ENCODE results near the gene CFAP45. TPM values are rescaled to one million over a fixed set of nuclear protein-coding genes. Genes with fewer than 3 reads are reported as not detected.

Gene CFAP45
- total and polyA plus RNA-seq, 2 of the 8 experiments (the other 6 are each of a cell fraction or from before 2014, with no cell fraction given) = 0.05 TPM; not detected in 1

DNA sequence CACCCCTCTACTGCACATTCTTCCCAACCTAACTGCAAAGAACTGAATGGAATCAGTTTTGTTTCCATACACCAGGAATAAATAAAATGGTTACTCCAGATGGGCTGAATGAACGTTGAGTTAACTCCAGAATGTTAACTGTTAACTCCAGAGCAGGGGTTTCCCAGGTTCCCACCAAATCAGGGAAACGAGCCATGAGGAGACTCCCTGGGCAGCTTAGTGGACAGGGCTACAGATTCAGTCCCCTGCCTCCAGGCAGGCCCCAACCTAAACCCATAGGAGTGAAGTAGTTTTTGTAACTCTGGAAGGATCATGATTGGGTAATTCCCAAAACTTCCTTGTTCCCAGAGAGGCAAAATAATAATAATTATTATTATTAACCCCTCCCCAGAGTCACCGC, 51.6 kb downstream of the CFAP45 start:
- CTCF ChIA-PET (ENCODE audit: partially characterized antibody) = interaction anchor here (0.6 to 8.0 kb wide), 10 partner anchors 8 to 159 kb away, joined by 3 to 107 read pairs (median 4); partner anchors contain the start of gene TAGLN2
- Histone ChIP-seq H3K23me2 (ENCODE audit: low read depth, low read length) (no peaks in the 10 kb centered on the region; the same call in 1 of the 2 replicates), H3K79me2 (ENCODE audit: control insufficient read depth in 1 of 2, insufficient read depth in 2 of 2, low read length in 2 of 2) (no peaks in the 10 kb centered on the region), H2BK12ac (ENCODE audit: low read depth, low read length) (no peak overlapping the region), H3K18ac (ENCODE audit: extremely low read depth, low read length) (no peak overlapping the region), H3K4me1 (replicated peaks in 1 of 4; ENCODE audit: control insufficient read depth in 3 of 4, insufficient read depth in 4 of 4, low read length in 3 of 4) (no peaks in the 10 kb centered on the region; a peak in 1 of 7 replicates), H3K56ac (replicated peaks; ENCODE audit: insufficient read length, low read depth, low read length) (no peak overlapping the region), H2BK5ac (ENCODE audit: low read depth, low read length) (no peak overlapping the region), H3K14ac (ENCODE audit: insufficient read length) (no peak overlapping the region), H3K9me3 (ENCODE audit: insufficient read depth in 2 of 2, low read depth in 1 of 2, low read length in 1 of 2) (no peaks in the 10 kb centered on the region), H3K9ac (replicated peaks in 1 of 4; ENCODE audit: extremely low read depth in 1 of 4, low read depth in 3 of 4, low read length in 3 of 4) (no peak overlapping the region), H4K91ac (replicated peaks; ENCODE audit: insufficient read length, low read length) (no peak overlapping the region), H3K4ac (replicated peaks; ENCODE audit: insufficient read length, low read depth, low read length) (no peak overlapping the region), H3K27ac (ENCODE audit: low read depth, low read length) (no peak overlapping the region), H3K4me2 (ENCODE audit: insufficient read depth in 1 of 2, low read depth in 2 of 2, low read length in 2 of 2) (no peak overlapping the region), H4K20me1 (replicated peaks in 1 of 2; ENCODE audit: control insufficient read depth in 1 of 2, insufficient read depth in 2 of 2, low read length in 2 of 2) (peaks cover 0 to 2% of the 10 kb centered on the region in 2 experiments), H2BK20ac (ENCODE audit: low read length) (no peak overlapping the region), H4K8ac (ENCODE audit: extremely low read depth, insufficient read depth, low read length) (no peak overlapping the region), H2AFZ (ENCODE audit: low read length) (no peak overlapping the region), H2AK5ac (ENCODE audit: low read depth, low read length) (no peak overlapping the region), H3K79me1 (ENCODE audit: low read depth, low read length) (no peaks in the 10 kb centered on the region), H4K5ac (ENCODE audit: insufficient read length, low read depth, low read length) (no peak overlapping the region), H3K4me3 (ENCODE audit: extremely low read depth in 1 of 4, insufficient read depth in 2 of 4, low read depth in 3 of 4, low read length in 4 of 4) (no peak overlapping the region), H2BK15ac (ENCODE audit: low read length) (no peak overlapping the region), H2BK120ac (replicated peaks; ENCODE audit: low read depth, low read length) (no peak overlapping the region), H3K23ac (ENCODE audit: insufficient read length) (no peak overlapping the region), H3K27me3 (replicated peaks in 1 of 4; ENCODE audit: control insufficient read depth in 3 of 4, extremely low read depth in 1 of 4, insufficient read depth in 3 of 4, low read length in 3 of 4) (peaks cover 0 to 2% (median under 1%) of the 10 kb centered on the region in 4 experiments; a peak in 1 of 7 replicates), H3K36me3 (ENCODE audit: control insufficient read depth in 2 of 4, insufficient read depth in 4 of 4, low read length in 3 of 4) (no peaks in the 10 kb centered on the region)
- FAIRE-seq (no peak), DNase-seq (ENCODE audit: low read depth in 1 of 2, low spot score in 2 of 2) (no peak)
- POLR2A ChIA-PET (ENCODE audit: partially characterized antibody) = no interaction called here
- 91% methylated on average over 3 of the region's 3 CpGs; no CpG with 5 or more reads in 1 of the 2 experiments for WGBS, 2 experiments (ENCODE audit: extremely low coverage in 1 of 2, insufficient coverage in 1 of 2, insufficient read length in 1 of 2, insufficient replicate concordance in 2 of 2, low coverage in 1 of 2, low lambda C conversion rate in 2 of 2, missing lambda C conversion rate in 1 of 2)
- TF ChIP-seq, protein P1, sequence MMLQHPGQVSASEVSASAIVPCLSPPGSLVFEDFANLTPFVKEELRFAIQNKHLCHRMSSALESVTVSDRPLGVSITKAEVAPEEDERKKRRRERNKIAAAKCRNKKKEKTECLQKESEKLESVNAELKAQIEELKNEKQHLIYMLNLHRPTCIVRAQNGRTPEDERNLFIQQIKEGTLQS (IDR thresholded peaks at IDR 0.05; ENCODE audit: insufficient read depth, low read depth, low read length) = no peak
- TF ChIP-seq BCL11A (IDR thresholded peaks at IDR 0.05; ENCODE audit: low read depth in 2 of 2, low read length in 2 of 2) (no peak), KDM5A (IDR thresholded peaks at IDR 0.05; ENCODE audit: low read length) (no peak), PHF8 (conservative IDR thresholded peaks at IDR 0.05; ENCODE audit: low read depth, low read length) (no peak), TAF1 (IDR thresholded peaks at IDR 0.05; ENCODE audit: low read depth, low read length) (no peak)

Measured in H1 (cell line).